ENCODE data around the gene KCNC3.

DNA sequence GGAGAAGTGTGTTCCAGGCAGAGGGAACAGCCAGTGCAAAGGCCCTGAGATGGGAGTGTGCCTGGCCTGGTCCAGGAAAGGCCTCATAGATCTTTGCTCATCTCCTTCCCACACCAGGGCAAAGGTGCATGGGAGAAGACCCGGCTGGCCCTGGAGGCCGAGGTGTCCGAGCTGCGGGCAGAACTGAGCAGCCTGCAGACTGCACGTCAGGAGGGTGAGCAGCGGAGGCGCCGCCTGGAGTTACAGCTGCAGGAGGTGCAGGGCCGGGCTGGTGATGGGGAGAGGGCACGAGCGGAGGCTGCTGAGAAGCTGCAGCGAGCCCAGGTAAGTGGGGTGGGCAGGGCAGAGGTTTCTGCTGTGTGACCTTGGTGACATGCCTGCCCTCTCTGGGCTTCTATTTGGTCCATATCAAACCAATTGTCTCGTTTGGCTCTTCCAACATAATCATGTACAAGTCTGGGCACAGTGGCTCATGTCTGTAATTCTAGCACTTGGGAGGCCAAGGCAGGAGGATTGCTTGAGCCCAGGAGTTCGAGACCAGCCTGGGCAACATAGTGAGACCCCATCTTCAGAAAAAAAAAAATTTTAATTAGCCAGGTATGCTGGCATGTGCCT is 51.1 kb downstream of the KCNC3 start:
- no peak for TF ChIP-seq YY1 (IDR thresholded peaks at IDR 0.05; ENCODE audit: insufficient read depth, insufficient read length)
- no peak for TF ChIP-seq ZNF274 (IDR thresholded peaks at IDR 0.05; ENCODE audit: low read depth, low read length)

Measured in NT2/D1 (cell line).